ENCODE measurements around the gene AOX1. TPM values are rescaled to one million over a fixed set of nuclear protein-coding genes. Genes with fewer than 3 reads are reported as not detected.
"Not testable (repeated sequence)": the region's sequence is repeated elsewhere in the genome, so short reads cannot be mapped to it uniquely, and the experiment has no call there.

AOX1 gene
- total RNA-seq, 1 donor, result not detected

DNA sequence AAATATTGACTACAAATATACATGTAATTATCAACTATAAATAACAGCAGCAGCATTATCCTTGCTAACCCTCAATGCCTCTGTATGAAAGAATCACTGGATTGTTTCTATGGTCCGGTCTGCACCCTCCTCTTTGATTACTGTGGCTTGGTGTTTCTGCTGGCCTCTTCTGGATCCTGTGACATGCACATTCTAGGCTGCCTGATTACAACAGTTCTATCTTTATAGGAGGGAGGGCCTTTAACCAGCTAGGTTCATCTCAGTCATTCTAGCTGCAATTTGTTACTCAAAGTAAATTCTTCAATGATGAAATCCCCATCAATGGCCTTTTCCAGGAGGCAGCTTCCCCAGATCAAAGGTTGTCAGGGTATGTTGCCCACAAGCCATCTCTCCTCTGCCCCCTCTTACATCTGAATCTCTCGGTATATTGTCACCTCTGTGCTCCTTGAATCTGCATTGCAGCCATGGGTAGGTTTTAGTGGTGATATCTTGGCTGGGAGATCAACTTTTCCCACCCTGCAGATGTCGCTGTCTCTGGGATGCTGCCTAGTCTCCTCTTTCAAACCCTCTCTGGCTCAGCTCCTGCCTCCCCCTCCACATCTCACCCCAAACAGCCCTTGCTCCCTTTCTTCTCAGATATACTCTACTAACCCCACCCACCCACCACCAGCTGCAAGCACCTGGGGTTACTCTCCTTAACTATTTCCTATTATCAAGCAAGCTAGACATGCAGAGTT, 119.7 kb downstream of the AOX1 start:
- H3K27me3 ChIP-seq (ENCODE audit: insufficient read depth, low read length), result no peaks in the 10 kb centered on the region
- no peak overlapping the region for H3K4me3 ChIP-seq (ENCODE audit: low read length)
- no peaks in the 10 kb centered on the region for H3K4me1 ChIP-seq (ENCODE audit: insufficient read depth, low read length)
- H3K9me3 ChIP-seq (ENCODE audit: low read depth, low read length), result no peaks in the 10 kb centered on the region

DNA sequence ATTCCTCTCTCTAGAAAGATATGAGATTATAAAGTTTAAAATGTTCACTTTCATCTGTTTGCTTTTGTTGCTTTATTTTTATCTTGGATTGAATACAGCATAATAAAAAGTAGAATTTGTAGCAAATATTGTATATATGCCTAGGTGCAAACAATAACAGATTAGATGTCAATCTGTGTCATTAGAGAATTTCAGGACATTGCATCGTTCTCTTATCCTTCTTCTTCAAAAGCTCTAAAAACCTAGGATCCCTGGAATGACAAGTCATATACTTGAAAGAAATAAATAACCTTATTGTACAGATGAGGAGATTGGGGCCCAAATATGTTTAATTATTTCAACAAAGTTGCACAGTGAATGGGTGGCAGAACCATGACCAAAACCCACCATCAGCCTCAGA, 123.1 kb downstream of the AOX1 start:
- Histone ChIP-seq H3K27me3 (ENCODE audit: insufficient read depth, low read length) (no peaks in the 10 kb centered on the region), H3K4me3 (ENCODE audit: low read length) (no peak overlapping the region), H3K4me1 (ENCODE audit: insufficient read depth, low read length) (peaks cover 6% of the 10 kb centered on the region), H3K9me3 (ENCODE audit: low read depth, low read length) (no peaks in the 10 kb centered on the region)

DNA sequence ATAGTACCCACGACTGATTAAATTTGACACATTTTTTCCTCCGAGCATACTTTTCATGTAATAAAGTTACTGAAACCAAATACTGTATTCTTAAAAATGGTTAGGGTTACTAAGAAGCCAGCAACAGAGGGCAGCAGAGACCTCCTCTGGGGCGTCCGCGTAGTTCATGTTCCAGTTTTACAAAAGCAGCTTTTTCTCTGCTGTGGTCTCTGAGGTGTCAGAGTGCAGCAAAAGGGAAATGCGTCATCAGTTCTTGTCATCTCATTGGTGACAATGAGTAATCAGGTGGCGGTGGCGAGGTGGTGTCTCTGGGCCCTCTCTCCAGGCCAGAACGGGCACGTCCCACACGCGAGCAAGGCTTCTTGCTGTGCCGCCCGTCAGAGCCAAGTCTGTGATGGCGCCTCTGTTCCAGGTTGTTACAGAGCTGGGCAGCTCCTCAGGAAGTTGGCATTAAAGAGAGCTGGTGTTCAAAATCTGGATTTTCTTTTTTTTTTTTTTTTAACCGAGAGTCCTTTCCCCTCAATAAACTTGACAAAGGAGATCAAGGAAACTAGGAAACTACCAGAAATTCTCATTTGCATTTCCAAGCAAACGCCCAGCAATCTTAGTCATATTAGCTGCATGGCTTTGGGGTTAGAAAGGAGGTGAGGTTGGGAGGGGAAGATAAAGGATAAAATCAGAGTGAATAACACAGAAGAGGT, 127.3 kb downstream of the AOX1 start:
- Histone ChIP-seq H3K27me3 (ENCODE audit: insufficient read depth, low read length) (no peaks in the 10 kb centered on the region), H3K4me3 (ENCODE audit: low read length) (peak overlapping the region; percentile 11), H3K9me3 (ENCODE audit: low read depth, low read length) (no peaks in the 10 kb centered on the region), H3K4me1 (ENCODE audit: insufficient read depth, low read length) (peaks cover 6% of the 10 kb centered on the region)

DNA sequence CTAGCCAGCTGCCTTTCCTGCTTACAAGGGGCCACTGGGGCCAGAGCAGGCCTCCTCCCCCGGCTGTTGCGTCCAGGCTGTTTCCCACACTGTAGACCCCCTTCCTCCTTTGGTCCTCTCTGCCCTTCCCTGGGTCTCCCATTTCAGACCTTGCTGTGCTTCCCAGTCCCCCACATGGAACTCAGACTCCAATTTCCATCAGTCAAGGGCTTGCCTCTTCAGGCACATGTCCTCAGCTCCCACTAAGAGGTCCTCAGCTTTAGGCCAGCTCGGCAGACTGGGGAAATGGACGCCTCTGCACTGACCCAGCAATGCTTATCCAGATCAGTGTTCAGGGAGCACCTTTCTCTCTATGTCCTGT, 127.9 kb downstream of the AOX1 start:
- no peaks in the 10 kb centered on the region for H3K27me3 ChIP-seq (ENCODE audit: insufficient read depth, low read length)
- H3K4me1 ChIP-seq (ENCODE audit: insufficient read depth, low read length), result peaks cover 6% of the 10 kb centered on the region
- no peak overlapping the region for H3K4me3 ChIP-seq (ENCODE audit: low read length)
- H3K9me3 ChIP-seq (ENCODE audit: low read depth, low read length), result no peaks in the 10 kb centered on the region

DNA sequence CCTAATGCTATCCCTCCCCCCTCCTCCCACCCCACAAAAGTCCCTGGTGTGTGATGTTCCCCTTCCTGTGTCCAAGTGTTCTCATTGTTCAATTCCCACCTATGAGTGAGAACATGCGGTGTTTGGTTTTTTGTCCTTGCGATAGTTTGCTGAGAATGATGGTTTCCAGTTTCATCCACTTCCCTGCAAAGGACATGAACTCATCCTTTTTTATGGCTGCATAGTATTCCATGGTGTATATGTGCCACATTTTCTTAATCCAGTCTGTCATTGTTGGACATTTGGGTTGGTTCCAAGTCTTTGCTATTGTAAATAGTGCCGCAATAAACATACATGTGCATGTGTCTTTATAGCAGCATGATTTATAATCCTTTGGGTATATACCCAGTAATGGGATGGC, 129.2 kb downstream of the AOX1 start:
- not testable (repeated sequence) for H3K4me1 ChIP-seq (ENCODE audit: insufficient read depth, low read length); H3K27me3 ChIP-seq (ENCODE audit: insufficient read depth, low read length); H3K9me3 ChIP-seq (ENCODE audit: low read depth, low read length); H3K4me3 ChIP-seq (ENCODE audit: low read length)

DNA sequence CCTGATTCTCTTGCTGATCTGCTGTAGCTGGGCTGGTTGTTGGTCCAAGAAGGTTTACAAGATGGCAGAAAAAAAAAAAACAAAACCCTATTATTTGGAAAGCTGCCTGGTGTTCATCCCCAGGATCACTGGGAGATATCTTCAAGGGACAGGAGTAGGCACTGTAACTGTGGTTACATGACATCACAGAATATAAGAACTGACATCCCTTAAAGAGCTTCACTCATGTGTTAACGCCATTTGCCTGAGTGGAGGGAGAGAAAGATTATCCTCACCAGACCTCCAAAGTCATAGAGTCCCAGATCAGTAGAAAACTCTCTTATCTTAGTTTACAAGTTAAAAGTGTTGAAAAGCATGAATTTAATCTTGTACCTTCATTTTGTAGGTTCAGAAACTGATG, 130.6 kb downstream of the AOX1 start:
- Histone ChIP-seq H3K27me3 (ENCODE audit: insufficient read depth, low read length) (no peaks in the 10 kb centered on the region), H3K4me1 (ENCODE audit: insufficient read depth, low read length) (peaks cover 6% of the 10 kb centered on the region), H3K4me3 (ENCODE audit: low read length) (no peak overlapping the region), H3K9me3 (ENCODE audit: low read depth, low read length) (no peaks in the 10 kb centered on the region)

Other genes starting within 250 kb of the AOX1 start
- gene KCTD18, start 75.9 kb upstream of the AOX1 start, total RNA-seq, result 23.5 TPM
- gene SGO2, start 59.8 kb upstream of the AOX1 start, total RNA-seq, result 2.1 TPM
- gene BZW1, start 225.9 kb downstream of the AOX1 start, total RNA-seq, result 559 TPM